Measurements from ENCODE around the gene EPB41L3. TPM values are rescaled to one million over a fixed set of nuclear protein-coding genes. Genes with fewer than 3 reads are reported as not detected.
A peak's percentile ranks its signal among the peaks of the same experiment; 100 is the strongest.

EPB41L3 gene
- total RNA-seq, 4 donors from 2014 or later = 63.4 to 146 (median 81.5) TPM

DNA sequence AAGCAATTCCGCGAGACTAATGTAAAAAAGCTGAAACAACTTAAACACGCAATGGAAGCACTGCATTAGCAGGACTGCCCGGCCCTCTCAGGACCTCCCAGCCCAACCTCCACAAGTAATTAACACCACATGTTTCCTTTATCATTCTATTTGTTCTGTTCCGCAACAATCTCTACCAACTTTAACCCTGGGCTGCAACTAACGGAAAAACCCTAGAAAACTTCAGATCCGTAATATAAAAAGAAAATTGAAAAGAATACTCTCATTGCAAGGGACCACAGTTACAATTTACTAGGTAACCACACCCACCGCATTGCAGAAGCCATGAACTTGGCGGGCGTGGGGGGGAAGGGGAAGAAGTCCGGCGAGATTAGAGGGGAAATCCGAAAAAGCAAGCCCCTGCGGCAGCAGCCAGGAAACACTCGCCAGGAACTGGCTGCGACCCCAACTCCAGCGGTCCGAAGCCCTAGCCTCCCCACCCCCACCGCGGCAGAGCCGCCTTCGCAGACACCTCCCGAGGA lies 1.2 kb downstream of the EPB41L3 start:
- 3 to 4% methylated on average over 18 to 23 of the region's 23 CpGs for WGBS, 2 donors
- Histone ChIP-seq H3K9me3 (no peaks in the 10 kb centered on the region), H3K27ac (peak overlapping the region in 3 of 4 donors; percentile 67 to 90 (median 75)), H3K4me3 (peak overlapping the region; percentile 37 to 78 (median 48)), H3K36me3 (no peaks in the 10 kb centered on the region), H3K4me1 (peaks cover 0 to 44% (median 3%) of the 10 kb centered on the region in 4 donors), H3K27me3 (no peaks in the 10 kb centered on the region)
- no peak for DNase-seq (ENCODE audit: low spot score in 2 of 2)
- TF ChIP-seq EP300 (IDR thresholded peaks at IDR 0.05) (no peak), POLR2A (IDR thresholded peaks at IDR 0.05) (no peak)
- TF ChIP-seq, protein P1, sequence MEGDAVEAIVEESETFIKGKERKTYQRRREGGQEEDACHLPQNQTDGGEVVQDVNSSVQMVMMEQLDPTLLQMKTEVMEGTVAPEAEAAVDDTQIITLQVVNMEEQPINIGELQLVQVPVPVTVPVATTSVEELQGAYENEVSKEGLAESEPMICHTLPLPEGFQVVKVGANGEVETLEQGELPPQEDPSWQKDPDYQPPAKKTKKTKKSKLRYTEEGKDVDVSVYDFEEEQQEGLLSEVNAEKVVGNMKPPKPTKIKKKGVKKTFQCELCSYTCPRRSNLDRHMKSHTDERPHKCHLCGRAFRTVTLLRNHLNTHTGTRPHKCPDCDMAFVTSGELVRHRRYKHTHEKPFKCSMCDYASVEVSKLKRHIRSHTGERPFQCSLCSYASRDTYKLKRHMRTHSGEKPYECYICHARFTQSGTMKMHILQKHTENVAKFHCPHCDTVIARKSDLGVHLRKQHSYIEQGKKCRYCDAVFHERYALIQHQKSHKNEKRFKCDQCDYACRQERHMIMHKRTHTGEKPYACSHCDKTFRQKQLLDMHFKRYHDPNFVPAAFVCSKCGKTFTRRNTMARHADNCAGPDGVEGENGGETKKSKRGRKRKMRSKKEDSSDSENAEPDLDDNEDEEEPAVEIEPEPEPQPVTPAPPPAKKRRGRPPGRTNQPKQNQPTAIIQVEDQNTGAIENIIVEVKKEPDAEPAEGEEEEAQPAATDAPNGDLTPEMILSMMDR (IDR thresholded peaks at IDR 0.05) = no peak

DNA sequence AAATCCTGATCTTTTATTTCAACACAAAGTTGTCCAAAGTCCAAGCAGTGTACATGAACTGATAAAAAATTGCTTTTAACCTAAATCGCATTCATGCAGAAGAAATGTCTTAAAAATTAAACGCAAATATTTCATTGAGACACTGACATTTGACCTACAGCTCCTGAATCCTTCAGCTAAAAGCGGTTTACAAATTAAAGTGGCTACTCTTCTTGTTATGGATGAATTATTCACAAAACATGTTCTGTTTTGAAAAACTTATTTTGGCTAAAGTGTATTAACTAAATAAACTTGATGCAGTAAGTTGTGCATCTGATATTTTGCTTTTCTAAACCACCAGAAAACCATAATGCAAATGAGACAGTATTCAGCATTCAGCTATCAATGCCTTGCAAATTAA lies 2.2 kb downstream of the EPB41L3 start:
- Histone ChIP-seq H3K4me1 (peaks cover 0 to 44% (median 3%) of the 10 kb centered on the region in 4 donors), H3K4me3 (no peak overlapping the region), H3K27me3 (no peaks in the 10 kb centered on the region), H3K9me3 (no peaks in the 10 kb centered on the region), H3K36me3 (no peaks in the 10 kb centered on the region), H3K27ac (peak overlapping the region in 1 of 4 donors; percentile 90)
- 58 to 61% methylated on average over 3 of the region's 3 CpGs for WGBS, 2 donors
- no peak for TF ChIP-seq EP300 (IDR thresholded peaks at IDR 0.05)
- no peak for TF ChIP-seq POLR2A (IDR thresholded peaks at IDR 0.05)
- TF ChIP-seq, protein P1 (IDR thresholded peaks at IDR 0.05) = no peak
- no peak for DNase-seq (ENCODE audit: low spot score in 2 of 2)

DNA sequence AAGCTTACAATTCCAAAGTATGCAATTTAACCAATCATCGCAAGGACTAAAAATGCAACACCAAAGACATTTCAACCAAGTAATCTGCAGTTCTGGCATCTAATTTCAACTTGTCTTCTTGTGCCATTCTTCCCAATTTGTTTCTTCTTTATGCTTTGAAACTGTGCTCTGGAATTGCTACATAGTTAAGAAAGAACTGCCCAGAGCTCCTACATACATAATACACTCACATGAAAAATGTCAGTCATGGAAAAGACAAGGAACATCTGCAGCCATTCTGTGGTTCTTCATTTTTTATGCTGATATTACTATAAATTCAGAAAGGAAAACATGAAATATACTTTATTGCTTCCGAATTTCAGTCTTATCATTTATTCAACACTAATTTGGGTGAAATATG lies 4.4 kb downstream of the EPB41L3 start:
- Histone ChIP-seq H3K4me3 (no peak overlapping the region), H3K4me1 (peaks cover 0 to 38% (median 3%) of the 10 kb centered on the region in 4 donors), H3K9me3 (no peaks in the 10 kb centered on the region), H3K36me3 (no peaks in the 10 kb centered on the region), H3K27me3 (no peaks in the 10 kb centered on the region), H3K27ac (peak overlapping the region in 1 of 4 donors; percentile 8)
- WGBS, 2 donors = 81 to 88% methylated on average over 2 of the region's 2 CpGs
- no peak for DNase-seq (ENCODE audit: low spot score in 2 of 2)
- TF ChIP-seq EP300 (IDR thresholded peaks at IDR 0.05) = peak in 1 of 2 donors; percentile 11
- TF ChIP-seq POLR2A (IDR thresholded peaks at IDR 0.05) = no peak

DNA sequence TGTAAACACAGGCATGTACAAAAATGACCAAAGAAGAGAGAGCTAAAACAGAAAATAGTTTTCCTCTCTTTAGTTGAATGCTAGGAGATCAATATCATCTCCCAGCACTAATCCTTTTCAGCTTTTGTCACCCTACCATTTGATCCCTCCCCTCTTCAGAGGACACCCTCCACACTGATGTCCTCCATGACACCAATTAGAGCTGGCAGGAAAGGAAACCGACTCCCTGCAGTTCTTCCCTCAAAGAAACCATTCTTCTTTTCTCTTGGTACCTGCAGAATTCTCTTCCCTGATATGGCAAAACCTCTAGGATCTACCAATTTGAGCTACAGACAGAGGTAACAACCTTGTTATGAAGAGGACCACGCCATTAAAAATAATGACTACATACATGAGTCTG lies 5.3 kb downstream of the EPB41L3 start:
- TF ChIP-seq, protein P1 (IDR thresholded peaks at IDR 0.05) = no peak
- TF ChIP-seq EP300 (IDR thresholded peaks at IDR 0.05) (no peak), POLR2A (IDR thresholded peaks at IDR 0.05) (no peak)
- no peaks in the 10 kb centered on the region for H3K9me3 ChIP-seq
- whole genome bisulfite sequencing, 2 donors = 63 to 69% methylated on average over 2 of the region's 2 CpGs
- no peaks in the 10 kb centered on the region for H3K27me3 ChIP-seq
- H3K27ac ChIP-seq = no peak overlapping the region
- no peak overlapping the region for H3K4me3 ChIP-seq
- no peak for DNase-seq (ENCODE audit: low spot score in 2 of 2)
- H3K36me3 ChIP-seq = no peaks in the 10 kb centered on the region
- H3K4me1 ChIP-seq = peaks cover 0 to 31% (median 2%) of the 10 kb centered on the region in 4 donors

DNA sequence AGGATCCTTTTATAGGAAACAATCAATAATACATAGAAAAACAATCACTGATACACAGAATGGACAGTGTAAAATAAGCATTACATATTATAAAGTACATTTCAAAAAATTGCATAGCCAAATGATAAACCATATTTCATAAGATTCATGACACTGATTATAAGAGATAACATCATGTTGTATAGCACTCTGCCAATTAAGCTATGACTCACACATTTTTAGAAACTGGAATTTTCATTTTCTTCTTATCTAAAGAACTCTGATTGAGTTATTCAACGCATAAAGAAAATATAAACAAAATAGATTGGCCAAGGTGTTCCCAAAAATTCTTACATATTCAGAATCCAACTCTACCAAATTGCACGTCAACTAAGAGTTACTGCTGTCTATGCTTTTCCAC lies 5.9 kb downstream of the EPB41L3 start:
- Histone ChIP-seq H3K36me3 (no peaks in the 10 kb centered on the region), H3K9me3 (no peaks in the 10 kb centered on the region), H3K4me3 (no peak overlapping the region), H3K27me3 (no peaks in the 10 kb centered on the region), H3K27ac (no peak overlapping the region), H3K4me1 (peaks cover 0 to 31% (median 2%) of the 10 kb centered on the region in 4 donors)
- WGBS, 2 donors = 66 to 77% methylated on average over 2 of the region's 2 CpGs
- TF ChIP-seq EP300 (IDR thresholded peaks at IDR 0.05) = no peak
- TF ChIP-seq, protein P1 (IDR thresholded peaks at IDR 0.05) = no peak
- no peak for TF ChIP-seq POLR2A (IDR thresholded peaks at IDR 0.05)
- DNase-seq (ENCODE audit: low spot score in 2 of 2) = no peak
